ENCODE results near the gene MATR3.

Gene MATR3

GRCh38 chr5:139376364-139376763, 82.8 kb downstream of the MATR3 start:
- no peak overlapping the region for H2AFZ ChIP-seq (ENCODE audit: low read depth, low read length, severe bottlenecking)
- TF ChIP-seq CTCF (IDR thresholded peaks at IDR 0.05; ENCODE audit: insufficient read depth, low read length, poor library complexity, severe bottlenecking) (no peak), EZH2phosphoT487 (conservative IDR thresholded peaks at IDR 0.05; ENCODE audit: low read length) (no peak)
- no peaks in the 10 kb centered on the region for H3K36me3 ChIP-seq (ENCODE audit: low read length)
- H3K4me2 ChIP-seq (ENCODE audit: low read depth, low read length, poor library complexity, severe bottlenecking) = no peak overlapping the region
- H3F3A ChIP-seq (ENCODE audit: insufficient read depth) = no peaks in the 10 kb centered on the region
- H3K9me2 ChIP-seq (replicated peaks; ENCODE audit: insufficient read depth, low read length) = no peaks in the 10 kb centered on the region
- no peak overlapping the region for H3K9ac ChIP-seq (ENCODE audit: low read length)
- H3K27ac ChIP-seq (ENCODE audit: low read depth, low read length) = no peak overlapping the region
- H3K9me3 ChIP-seq (ENCODE audit: insufficient read depth, low read length) = no peaks in the 10 kb centered on the region
- no peaks in the 10 kb centered on the region for H3K79me2 ChIP-seq (ENCODE audit: insufficient read depth, low read length)
- H4K20me1 ChIP-seq (ENCODE audit: low read depth, low read length) = no peaks in the 10 kb centered on the region
- H3K4me3 ChIP-seq (ENCODE audit: insufficient read depth, low read length, poor library complexity, severe bottlenecking) = no peak overlapping the region
- H3K27me3 ChIP-seq (ENCODE audit: low read length) = no peaks in the 10 kb centered on the region

- H3K27me3 ChIP-seq (ENCODE audit: low read length) = no peaks in the 10 kb centered on the region
- H3K79me2 ChIP-seq (ENCODE audit: insufficient read depth, low read length) = no peaks in the 10 kb centered on the region
- H3K36me3 ChIP-seq (ENCODE audit: low read length) = no peaks in the 10 kb centered on the region
- no peaks in the 10 kb centered on the region for H3K9me2 ChIP-seq (replicated peaks; ENCODE audit: insufficient read depth, low read length)
- no peak overlapping the region for H2AFZ ChIP-seq (ENCODE audit: low read depth, low read length, severe bottlenecking)
- no peak overlapping the region for H3K9ac ChIP-seq (ENCODE audit: low read length)
- no peaks in the 10 kb centered on the region for H4K20me1 ChIP-seq (ENCODE audit: low read depth, low read length)
- TF ChIP-seq EZH2phosphoT487 (conservative IDR thresholded peaks at IDR 0.05; ENCODE audit: low read length) (no peak), CTCF (IDR thresholded peaks at IDR 0.05; ENCODE audit: insufficient read depth, low read length, poor library complexity, severe bottlenecking) (no peak)
- no peak overlapping the region for H3K4me2 ChIP-seq (ENCODE audit: low read depth, low read length, poor library complexity, severe bottlenecking)
- no peak overlapping the region for H3K4me3 ChIP-seq (ENCODE audit: insufficient read depth, low read length, poor library complexity, severe bottlenecking)
- H3K27ac ChIP-seq (ENCODE audit: low read depth, low read length) = no peak overlapping the region
- H3K9me3 ChIP-seq (ENCODE audit: insufficient read depth, low read length) = no peaks in the 10 kb centered on the region
- H3F3A ChIP-seq (ENCODE audit: insufficient read depth) = no peaks in the 10 kb centered on the region
Observed at GRCh38 chr5:139377226-139377625, 83.7 kb downstream of the MATR3 start.

GRCh38 chr5:139378101-139378825, 84.7 kb downstream of the MATR3 start:
- no peaks in the 10 kb centered on the region for H3F3A ChIP-seq (ENCODE audit: insufficient read depth)
- no peaks in the 10 kb centered on the region for H3K9me2 ChIP-seq (replicated peaks; ENCODE audit: insufficient read depth, low read length)
- H3K36me3 ChIP-seq (ENCODE audit: low read length) = no peaks in the 10 kb centered on the region
- H3K9me3 ChIP-seq (ENCODE audit: insufficient read depth, low read length) = no peaks in the 10 kb centered on the region
- no peak overlapping the region for H3K4me3 ChIP-seq (ENCODE audit: insufficient read depth, low read length, poor library complexity, severe bottlenecking)
- no peaks in the 10 kb centered on the region for H3K27me3 ChIP-seq (ENCODE audit: low read length)
- TF ChIP-seq EZH2phosphoT487 (conservative IDR thresholded peaks at IDR 0.05; ENCODE audit: low read length) (no peak), CTCF (IDR thresholded peaks at IDR 0.05; ENCODE audit: insufficient read depth, low read length, poor library complexity, severe bottlenecking) (no peak)
- no peak overlapping the region for H3K9ac ChIP-seq (ENCODE audit: low read length)
- H2AFZ ChIP-seq (ENCODE audit: low read depth, low read length, severe bottlenecking) = no peak overlapping the region
- H3K4me2 ChIP-seq (ENCODE audit: low read depth, low read length, poor library complexity, severe bottlenecking) = no peak overlapping the region
- no peaks in the 10 kb centered on the region for H3K79me2 ChIP-seq (ENCODE audit: insufficient read depth, low read length)
- H3K27ac ChIP-seq (ENCODE audit: low read depth, low read length) = no peak overlapping the region
- no peaks in the 10 kb centered on the region for H4K20me1 ChIP-seq (ENCODE audit: low read depth, low read length)
